ENCODE results near the gene GTF2I. TPM values are rescaled to one million over a fixed set of nuclear protein-coding genes. Genes with fewer than 3 reads are reported as not detected.

The GTF2I gene
- total RNA-seq (2022; extraction: Qiagen RNA extraction; ENCODE audit: low read depth): 66.1 to 105 TPM (median 95.3 TPM) in 5 replicates

DNA sequence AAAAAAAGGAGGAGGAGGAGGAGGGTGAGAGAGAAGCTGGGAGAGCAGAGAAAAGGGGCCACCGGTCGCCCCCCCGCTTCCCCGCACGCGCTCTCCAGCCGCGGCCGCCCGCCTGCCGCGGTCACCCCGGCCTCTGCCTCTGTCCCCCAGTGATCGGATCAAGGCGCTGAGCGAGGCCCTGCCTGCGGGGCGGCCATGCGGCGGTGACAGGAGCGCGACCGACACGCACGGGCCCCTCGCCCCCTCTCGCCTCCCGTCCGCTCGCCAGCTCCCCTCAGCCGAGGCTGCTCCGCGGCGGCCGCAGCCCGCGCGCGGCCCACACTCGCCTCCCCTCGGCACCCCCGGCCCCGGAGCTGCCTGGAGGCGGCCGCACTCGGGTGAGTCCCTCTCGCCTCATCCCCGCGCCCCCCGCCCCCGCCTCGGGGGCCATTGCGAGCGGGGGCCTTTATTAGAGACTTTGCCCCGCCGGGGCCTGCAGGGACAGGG is at the start of gene GTF2I:
Gene GTF2I (plus strand): TSS at position 27 of the 486 bp plus-strand sequence. CDS start 31,411 bp downstream, outside the sequence.

DNA sequence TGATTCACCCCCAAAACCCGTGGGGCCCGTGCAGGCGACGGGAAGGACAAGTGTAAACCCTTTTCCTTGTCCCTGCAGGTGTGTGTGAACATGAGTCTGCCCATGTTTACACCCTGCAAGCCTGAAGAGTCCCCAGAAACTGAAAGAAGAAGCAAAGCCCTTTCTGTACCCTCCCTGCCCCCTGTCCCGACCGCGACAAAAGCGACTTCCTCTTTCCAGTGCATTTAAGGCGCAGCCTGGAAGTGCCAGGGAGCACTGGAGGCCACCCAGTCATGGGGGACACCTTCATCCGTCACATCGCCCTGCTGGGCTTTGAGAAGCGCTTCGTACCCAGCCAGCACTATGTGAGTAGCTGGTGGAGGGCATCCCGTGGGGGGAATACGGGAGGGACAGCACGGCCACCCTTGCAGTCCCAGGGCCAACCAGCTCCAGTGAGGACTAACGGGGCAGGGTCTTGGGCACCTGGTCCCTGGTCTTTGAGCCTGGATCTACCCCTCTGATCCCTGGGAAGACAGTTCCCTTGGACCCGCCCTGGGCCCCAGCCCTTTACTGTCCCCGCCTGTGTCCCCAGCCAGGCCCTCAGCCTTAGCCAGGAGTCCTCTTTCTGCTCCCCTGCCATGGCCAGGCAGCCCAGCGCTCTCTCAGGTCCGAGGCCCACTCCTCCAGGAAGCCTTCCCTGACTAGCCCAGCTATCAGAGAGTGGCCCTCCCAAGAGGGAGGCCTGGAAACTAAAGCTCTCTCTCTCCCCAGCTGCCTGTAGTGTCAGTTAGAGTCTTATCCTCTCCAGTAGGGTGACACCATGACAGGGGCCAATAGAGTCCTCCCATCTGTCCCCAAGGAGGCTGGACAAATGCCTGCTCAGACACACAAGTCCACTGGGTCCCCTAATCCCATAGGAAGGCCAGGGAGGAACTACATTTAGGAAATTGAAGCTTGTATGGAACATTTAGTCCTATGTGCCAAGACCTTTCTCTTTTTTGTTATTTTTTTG is 116.5 kb downstream of the GTF2I start, which contains the start of gene NCF1:
Gene NCF1 (plus strand): TSS at position 252 of the 991 bp plus-strand sequence. CDS start 21 bp downstream, at position 273.

Other genes starting within 250 kb of the GTF2I start
- gene GTF2IRD1, start 203.8 kb upstream of the GTF2I start, total RNA-seq (2022; extraction: Qiagen RNA extraction; ENCODE audit: low read depth): 17.5 to 22.0 TPM (median 20.8 TPM) in 5 replicates
- 0.28 TPM in 1 of 5 replicates, not detected in the others for gene NCF1, start 116.3 kb downstream of the GTF2I start, total RNA-seq (2022; extraction: Qiagen RNA extraction; ENCODE audit: low read depth)
- 4.5 to 9.4 TPM (median 6.9 TPM) in 5 replicates for gene GTF2IRD2, start 193.9 kb downstream of the GTF2I start, total RNA-seq (2022; extraction: Qiagen RNA extraction; ENCODE audit: low read depth)